GM21619 (cell line): ENCODE measurements around the gene PCYT1A.
"Not testable (repeated sequence)": the region's sequence is repeated elsewhere in the genome, so short reads cannot be mapped to it uniquely, and the experiment has no call there.

Experiments used
- ATAC-seq: cut with Tn5 transposase; IDR thresholded peaks from one replicate; pipeline ENCODE4 v1.9.1; 2021; ENCODE audit not compliant: unreplicated experiment

The PCYT1A gene

GRCh38 chr3:196194542-196194915 lies 93.0 kb downstream of the PCYT1A start:
- no peak for ATAC-seq

DNA sequence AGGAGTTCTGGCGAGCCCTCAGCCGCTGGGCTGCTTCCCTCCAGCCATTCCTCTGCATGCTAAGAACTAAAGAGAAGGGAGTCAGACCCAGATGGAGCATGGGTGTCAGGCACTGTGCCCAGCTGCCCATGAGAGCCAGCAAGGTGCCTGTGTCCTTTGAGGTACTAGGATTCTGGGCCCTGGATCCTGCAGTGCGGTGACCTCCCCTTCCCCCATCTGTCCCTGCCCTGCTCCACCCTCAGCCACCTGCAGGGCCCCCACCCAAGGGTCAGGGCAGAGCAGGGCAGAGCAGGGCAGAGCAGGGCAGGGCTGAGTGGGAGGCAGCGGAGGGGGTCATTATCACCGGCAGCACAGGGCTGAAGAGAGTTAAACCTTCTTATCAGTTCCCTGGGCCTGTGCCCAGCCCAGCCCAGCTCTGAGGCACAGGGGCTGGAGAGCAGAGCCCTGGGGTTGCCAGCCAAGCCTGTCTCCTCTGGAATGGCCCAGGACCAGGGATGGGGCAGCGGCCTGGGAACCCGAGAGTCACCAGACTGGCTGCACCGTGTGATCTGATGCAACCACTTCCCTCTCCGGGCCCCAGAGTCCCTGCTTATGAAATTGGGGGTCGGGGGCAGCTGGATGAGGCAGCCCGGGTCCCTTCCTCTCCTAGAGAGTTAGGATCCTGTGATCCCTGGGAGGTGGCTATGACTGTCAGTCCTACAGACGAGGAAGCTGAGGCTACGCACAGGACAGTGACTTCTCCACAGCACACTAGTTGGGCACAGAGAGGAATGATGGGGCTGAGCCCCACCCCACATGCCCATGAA lies 93.6 kb downstream of the PCYT1A start:
- ATAC-seq, result no peak

DNA sequence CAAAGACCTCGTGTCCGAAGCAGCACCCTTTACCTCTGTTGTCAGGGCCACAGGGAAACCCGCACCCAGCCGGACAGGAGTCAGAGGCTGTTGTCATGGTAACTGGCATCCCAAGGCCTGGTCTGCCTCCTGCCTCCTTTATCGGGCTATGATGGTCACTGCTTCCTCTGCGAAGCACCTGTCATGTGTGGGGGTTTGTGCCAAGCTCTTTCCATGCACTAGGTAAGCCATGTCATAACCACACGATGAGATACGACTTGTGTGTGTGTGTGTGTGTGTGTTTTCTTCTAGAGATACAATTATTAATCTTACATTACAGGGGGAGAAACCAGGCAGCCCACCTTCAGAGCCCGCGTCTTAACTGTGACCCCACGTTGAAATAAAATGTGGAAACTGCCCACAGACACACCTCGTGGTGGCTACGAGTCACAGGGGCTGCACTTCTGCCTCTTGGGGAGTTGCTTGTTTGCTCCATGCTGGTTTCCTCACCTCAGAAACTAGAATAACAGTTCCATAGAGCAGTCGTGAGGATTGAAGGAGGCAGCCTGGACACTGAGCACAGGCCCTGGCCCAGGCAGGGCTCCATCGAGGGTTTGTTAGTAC lies 94.3 kb downstream of the PCYT1A start:
- ATAC-seq, result no peak

GRCh38 chr3:196192524-196193051 lies 94.9 kb downstream of the PCYT1A start:
- ATAC-seq, result peak; percentile 12

- ATAC-seq, result peak; percentile 33
Observed at GRCh38 chr3:196192036-196192523, 95.4 kb downstream of the PCYT1A start.

DNA sequence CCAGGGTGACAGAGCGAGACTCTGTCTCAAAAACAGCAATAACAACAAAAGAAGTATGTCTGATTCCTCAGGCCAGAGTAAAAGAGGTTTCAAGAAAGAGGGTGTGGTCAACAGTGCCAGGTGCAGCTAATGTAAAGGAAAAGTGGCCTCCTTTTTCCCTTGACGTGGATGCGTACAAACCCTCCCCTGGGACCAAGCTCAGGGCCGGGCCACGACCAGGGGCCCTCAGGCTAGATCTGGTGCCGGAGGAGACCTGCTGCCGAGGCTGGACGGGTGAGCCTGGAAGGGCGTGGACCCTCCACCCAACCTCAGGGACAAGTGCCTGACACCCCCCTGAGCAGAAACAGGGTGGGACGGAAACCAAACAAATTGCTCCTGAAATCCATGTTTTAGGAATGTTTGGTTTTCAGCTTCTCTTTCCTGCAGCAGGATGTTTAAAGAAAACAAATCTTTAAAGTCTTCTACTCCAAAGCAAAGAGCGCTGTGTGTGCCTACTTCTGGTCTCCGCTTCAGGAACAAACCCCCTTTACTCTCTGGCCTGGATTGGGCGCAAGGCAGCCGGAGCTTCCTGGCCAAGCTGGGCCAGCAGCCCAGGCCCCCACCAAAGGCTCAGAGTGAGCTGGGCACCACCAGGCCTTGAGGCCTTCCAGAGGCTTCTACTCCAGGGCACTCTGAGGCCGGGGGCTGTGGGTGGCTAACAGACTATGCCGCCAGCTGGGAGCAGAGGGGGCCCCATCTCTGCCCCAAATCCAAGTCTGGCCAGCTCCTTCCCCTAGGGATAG lies 97.8 kb downstream of the PCYT1A start:
- ATAC-seq, result no peak

DNA sequence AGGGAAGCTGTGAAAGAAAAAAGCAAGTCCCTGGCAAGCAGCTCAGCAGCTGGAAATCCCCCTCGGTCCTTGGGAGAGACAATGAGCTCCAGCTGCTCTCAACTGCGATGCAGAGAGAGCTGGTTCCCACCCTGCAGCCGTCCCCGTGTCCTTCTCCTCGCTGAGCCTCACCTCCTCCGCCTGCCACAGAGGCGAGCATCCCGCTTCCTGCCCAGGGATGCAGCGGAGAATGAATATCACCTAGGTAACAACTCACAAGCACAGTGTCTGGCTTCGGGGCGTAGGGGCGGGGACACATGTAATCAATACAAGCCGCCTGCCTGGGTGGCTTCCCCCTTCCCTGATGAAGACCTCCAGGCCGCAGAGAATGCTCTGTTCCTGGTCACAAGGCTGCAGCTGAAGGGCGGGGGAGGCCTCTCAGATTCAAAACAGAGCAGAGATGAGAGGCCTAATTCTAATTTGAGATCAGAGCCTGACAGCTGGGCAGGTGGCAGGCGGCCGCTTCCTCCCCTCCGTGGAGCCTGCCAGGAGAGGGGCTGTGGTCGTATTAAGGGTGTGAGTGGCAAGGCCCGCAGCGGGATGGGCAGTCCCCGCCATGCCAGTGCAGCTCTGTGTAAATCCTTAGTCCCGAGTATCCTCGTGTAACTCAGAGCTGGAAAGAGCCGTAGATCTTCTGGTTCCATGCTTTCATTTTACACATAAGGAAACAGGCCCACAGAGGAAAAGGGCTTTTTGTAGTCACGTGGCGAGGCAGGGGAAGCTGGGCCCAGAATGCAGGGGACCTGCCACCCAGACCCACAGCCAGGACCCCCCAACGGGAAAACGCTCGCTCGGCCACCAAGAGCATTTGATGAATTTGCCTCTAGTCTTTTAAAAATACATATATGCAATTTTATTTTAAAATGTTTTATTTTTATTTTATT lies 100.6 kb downstream of the PCYT1A start:
- peak; percentile 46 for ATAC-seq

- no peak for ATAC-seq
Observed at GRCh38 chr3:196184881-196185280, 102.6 kb downstream of the PCYT1A start.

DNA sequence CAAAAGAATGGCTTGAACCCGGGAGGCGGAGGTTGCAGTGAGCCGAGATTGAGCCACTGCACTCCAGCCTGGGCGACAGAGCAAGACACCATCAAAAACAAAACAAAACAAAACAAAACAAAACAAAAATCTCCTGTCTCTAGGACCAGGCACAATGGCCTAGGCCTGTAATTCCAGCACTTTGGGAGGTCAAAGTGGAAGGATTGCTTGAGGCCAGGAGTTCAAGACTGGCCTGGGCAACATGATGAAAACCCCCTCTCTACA lies 103.4 kb downstream of the PCYT1A start:
- ATAC-seq, result not testable (repeated sequence)

DNA sequence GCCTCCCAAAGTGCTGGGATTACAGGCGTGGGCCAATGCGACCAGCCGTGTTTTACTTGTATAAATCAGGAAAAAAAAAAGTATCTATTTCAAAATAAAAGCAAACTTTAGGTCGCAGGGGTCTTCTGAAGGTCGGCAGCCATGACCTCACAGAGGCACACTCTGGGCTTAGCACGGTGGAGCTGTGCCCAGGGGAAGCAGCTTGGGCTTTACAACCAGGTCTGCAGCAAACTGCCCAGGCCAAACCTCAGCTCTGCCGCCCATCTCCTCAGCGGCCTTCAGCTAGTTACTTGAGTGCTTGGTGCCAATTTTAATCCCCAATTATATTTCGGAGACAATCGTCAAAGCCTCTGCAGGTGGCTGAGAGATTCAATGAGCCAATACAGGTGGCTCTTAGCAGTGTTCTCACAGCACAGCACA lies 106.4 kb downstream of the PCYT1A start:
- ATAC-seq, result no peak

GRCh38 chr3:196180346-196180745 lies 107.2 kb downstream of the PCYT1A start:
- ATAC-seq, result no peak
